ENCODE measurements around the gene PTPRA.

GRCh38 chr20:2866236-2866635 lies 7.0 kb upstream of the PTPRA start:
- TF ChIP-seq CTCF (conservative IDR thresholded peaks at IDR 0.05; ENCODE audit: low read length): no peak
- no peak for TF ChIP-seq EZH2phosphoT487 (IDR thresholded peaks at IDR 0.05; ENCODE audit: borderline replicate concordance, low read depth, low read length)
